Activated CD4-positive, alpha-beta memory T cell treated with anti-CD3 and anti-CD28 coated beads for 36 hours (primary cell): ENCODE data around the gene GDF2. TPM values are rescaled to one million over a fixed set of nuclear protein-coding genes. Genes with fewer than 3 reads are reported as not detected.

Experiments
- CTCF ChIA-PET: fragments of 350-600 bp; sonication (Branson Sonifier 250); formaldehyde crosslinking; loops from one replicate; lab custom pipeline; 2021; ENCODE audit warnings: antibody characterized with exemption, inconsistent platforms; lab: Charles Lee
- POLR2A ChIA-PET: fragments of 350-600 bp; sonication (Branson Sonifier 250); formaldehyde crosslinking; loops from one replicate; lab custom pipeline; 2021; ENCODE audit warnings: antibody characterized with exemption; lab: Charles Lee
- DNase-seq: peaks from one replicate; pipeline ENCODE4 v3.0.0-alpha.2; 2020
- H3K27ac Mint-ChIP-seq: one replicate; pipeline ENCODE4 v1.8.0; 2021; ENCODE audit warnings: mixed read lengths
- H3K27me3 Mint-ChIP-seq: one replicate; pipeline ENCODE4 v1.8.0; 2021; ENCODE audit warnings: mixed read lengths
- H3K36me3 Mint-ChIP-seq: one replicate; pipeline ENCODE4 v1.8.0; 2021; ENCODE audit warnings: mixed read lengths
- H3K4me1 Mint-ChIP-seq: one replicate; pipeline ENCODE4 v1.8.0; 2021; ENCODE audit warnings: low read depth, mixed read lengths
- H3K4me3 Mint-ChIP-seq: one replicate; pipeline ENCODE4 v1.8.0; 2021; ENCODE audit warnings: mild to moderate bottlenecking, mixed read lengths
- H3K9me3 Mint-ChIP-seq: one replicate; pipeline ENCODE4 v1.8.0; 2021; ENCODE audit warnings: mixed read lengths
- intact Hi-C: fragments of 100-400 bp; cut with micrococcal nuclease; formaldehyde crosslinking; loops from one replicate; pipeline ENCODE4 v1.15.1; 2023
- total RNA-seq, 2 experiments: library from RNA; stranded (reverse); gene quantifications; one replicate each; pipeline ENCODE4 v1.2.3, GENCODE V29; 2021

The GDF2 gene
- total RNA-seq, 2 experiments from 2014 or later = not detected

DNA sequence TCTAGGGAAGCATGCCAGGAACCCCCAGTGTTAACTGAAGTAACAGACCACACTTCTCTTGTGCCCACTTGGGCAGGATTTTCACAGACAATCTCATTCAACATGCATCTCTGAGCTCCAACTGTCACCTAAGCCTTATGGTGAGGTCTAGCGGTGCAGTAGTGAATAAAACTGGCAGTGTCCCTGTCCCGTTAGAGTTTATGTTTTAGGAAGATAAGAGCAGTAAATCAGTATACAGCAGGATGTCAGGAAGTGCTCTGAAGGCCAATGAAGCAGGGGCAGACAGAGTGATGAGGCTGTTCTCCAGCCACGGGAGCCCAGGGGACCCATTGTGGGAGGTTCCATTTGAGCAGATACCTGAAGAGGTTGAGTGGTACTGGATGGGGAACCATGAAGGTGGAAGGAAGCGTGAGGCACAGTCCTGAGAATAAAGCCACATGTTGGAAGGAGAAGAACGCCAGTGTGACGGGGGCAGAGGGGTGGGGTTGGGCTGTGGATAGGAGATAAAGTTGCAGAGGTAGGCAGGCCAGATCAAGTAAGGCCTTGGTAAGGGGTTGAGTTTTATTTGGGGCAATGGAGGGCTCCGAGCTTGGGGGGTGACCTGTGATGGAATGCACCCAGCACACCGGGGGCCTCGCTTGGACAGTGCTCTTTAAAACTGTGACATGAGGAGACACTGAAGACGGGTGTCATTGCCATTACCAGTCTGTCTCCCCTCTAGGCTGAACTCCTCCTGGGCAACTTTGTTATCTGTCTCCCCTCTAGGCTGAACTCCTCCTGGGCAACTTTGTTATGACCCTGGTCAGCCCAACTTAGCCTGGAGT lies 15.7 kb upstream of the GDF2 start:
- no peaks in the 10 kb centered on the region for H3K36me3 Mint-ChIP-seq
- H3K4me3 Mint-ChIP-seq = no peak overlapping the region
- no peaks in the 10 kb centered on the region for H3K27me3 Mint-ChIP-seq
- no peak overlapping the region for H3K27ac Mint-ChIP-seq
- no peak for DNase-seq
- ChIA-PET POLR2A (no interaction called here), CTCF (interaction anchor here (2.2 to 9.8 kb wide), 2 partner anchors 258 to 259 kb away, joined by 17 to 369 read pairs; no protein-coding TSS in a partner anchor)
- H3K9me3 Mint-ChIP-seq = no peaks in the 10 kb centered on the region
- H3K4me1 Mint-ChIP-seq = peaks cover 16% of the 10 kb centered on the region
- intact Hi-C loops = no loop called here

DNA sequence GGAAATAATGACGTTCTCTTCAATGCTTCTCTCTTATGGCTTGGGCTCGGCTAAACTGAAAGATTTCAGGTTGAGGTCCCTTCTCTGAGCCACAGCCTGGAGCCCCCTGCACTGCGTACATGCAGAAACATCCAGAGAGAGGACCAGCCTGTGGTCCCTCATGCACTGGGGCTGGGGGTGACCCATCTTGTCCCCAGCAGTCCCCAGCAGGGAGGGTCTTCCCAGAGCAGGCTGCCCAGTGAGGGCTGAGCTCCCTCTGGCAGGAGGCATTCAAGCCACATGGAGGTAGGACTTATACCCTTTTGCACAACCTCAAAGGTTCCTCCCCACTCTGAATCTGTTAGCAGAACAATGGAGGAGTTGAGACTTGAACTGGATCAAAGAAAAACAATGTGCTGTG lies 14.9 kb upstream of the GDF2 start:
- ChIA-PET CTCF (interaction anchor here (1.2 to 9.8 kb wide), 2 partner anchors 33 to 259 kb away, joined by 4 to 369 read pairs; no protein-coding TSS in a partner anchor), POLR2A (no interaction called here)
- DNase-seq = no peak
- Mint-ChIP-seq H3K36me3 (no peaks in the 10 kb centered on the region), H3K9me3 (no peaks in the 10 kb centered on the region), H3K27ac (no peak overlapping the region), H3K27me3 (no peaks in the 10 kb centered on the region), H3K4me3 (no peak overlapping the region), H3K4me1 (peaks cover 24% of the 10 kb centered on the region)
- intact Hi-C loops = no loop called here

DNA sequence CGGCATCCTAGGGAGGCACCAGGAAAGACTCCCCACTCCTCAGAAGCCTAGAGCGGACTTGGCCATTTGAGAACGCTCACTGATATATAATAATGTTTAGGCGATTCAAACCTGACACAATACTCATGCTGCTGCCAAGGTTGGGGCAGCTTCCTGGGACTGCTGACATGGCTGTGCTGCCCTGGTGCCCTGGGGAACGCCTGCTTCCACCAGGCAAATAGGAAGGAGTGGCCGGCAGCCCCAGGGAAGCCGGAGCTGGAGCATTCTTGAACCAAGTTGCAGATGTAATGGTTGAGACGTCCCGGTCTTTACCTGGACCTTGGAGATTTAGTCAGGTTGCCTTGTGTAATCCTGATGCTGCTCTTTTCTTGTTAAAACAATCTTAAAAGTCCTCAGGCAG lies 13.5 kb upstream of the GDF2 start:
- ChIA-PET CTCF (interaction anchor here (9.8 kb wide), 1 partner anchor 260 kb away, joined by 369 read pairs; no protein-coding TSS in a partner anchor), POLR2A (no interaction called here)
- intact Hi-C loops = no loop called here
- Mint-ChIP-seq H3K4me1 (peaks cover 24% of the 10 kb centered on the region), H3K36me3 (no peaks in the 10 kb centered on the region), H3K27me3 (no peaks in the 10 kb centered on the region), H3K9me3 (no peaks in the 10 kb centered on the region), H3K27ac (no peak overlapping the region), H3K4me3 (no peak overlapping the region)
- DNase-seq = no peak

DNA sequence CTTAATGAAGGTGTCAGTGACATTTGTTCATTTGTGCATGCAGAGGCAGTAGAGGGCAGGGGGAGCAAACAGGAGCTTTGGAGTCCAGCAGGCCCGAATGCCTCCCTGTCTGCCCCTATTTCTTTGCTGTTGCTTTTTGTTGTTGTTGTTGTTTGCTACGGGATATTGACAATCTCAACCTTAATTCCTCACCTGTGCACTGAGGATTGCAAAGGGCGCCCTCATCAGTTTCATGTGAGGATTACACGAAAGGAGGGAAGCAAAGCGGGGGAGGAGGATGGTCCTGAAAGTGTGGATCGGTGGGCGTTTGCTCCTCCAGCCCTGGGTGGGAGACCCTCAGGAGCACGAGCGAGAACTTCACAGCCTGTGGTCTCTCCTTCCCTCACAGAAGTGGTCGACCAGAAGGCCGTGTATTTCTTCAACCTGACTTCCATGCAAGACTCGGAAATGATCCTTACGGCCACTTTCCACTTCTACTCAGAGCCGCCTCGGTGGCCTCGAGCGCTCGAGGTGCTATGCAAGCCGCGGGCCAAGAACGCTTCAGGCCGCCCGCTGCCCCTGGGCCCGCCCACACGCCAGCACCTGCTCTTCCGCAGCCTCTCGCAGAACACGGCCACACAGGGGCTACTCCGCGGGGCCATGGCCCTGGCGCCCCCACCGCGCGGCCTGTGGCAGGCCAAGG lies 12.7 kb upstream of the GDF2 start:
- no peak overlapping the region for H3K27ac Mint-ChIP-seq
- H3K36me3 Mint-ChIP-seq = no peaks in the 10 kb centered on the region
- no peaks in the 10 kb centered on the region for H3K9me3 Mint-ChIP-seq
- intact Hi-C loops = loop anchor here (5.0 kb wide), 1 partner anchor 142 kb away; no protein-coding TSS in a partner anchor
- ChIA-PET POLR2A (no interaction called here), CTCF (interaction anchor here (4.9 to 9.8 kb wide), 2 partner anchors 261 to 284 kb away, joined by 85 to 369 read pairs; no protein-coding TSS in a partner anchor)
- H3K4me3 Mint-ChIP-seq = no peak overlapping the region
- DNase-seq = peak; percentile 46
- H3K4me1 Mint-ChIP-seq = peaks cover 24% of the 10 kb centered on the region
- H3K27me3 Mint-ChIP-seq = no peaks in the 10 kb centered on the region

DNA sequence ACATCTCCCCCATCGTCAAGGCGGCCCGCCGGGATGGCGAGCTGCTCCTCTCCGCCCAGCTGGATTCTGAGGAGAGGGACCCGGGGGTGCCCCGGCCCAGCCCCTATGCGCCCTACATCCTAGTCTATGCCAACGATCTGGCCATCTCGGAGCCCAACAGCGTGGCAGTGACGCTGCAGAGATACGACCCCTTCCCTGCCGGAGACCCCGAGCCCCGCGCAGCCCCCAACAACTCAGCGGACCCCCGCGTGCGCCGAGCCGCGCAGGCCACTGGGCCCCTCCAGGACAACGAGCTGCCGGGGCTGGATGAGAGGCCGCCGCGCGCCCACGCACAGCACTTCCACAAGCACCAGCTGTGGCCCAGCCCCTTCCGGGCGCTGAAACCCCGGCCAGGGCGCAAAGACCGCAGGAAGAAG lies 12.2 kb upstream of the GDF2 start:
- no peak overlapping the region for H3K4me3 Mint-ChIP-seq
- H3K27ac Mint-ChIP-seq = no peak overlapping the region
- intact Hi-C loops = loop anchor here (5.0 kb wide), 1 partner anchor 143 kb away; no protein-coding TSS in a partner anchor
- H3K4me1 Mint-ChIP-seq = peaks cover 24% of the 10 kb centered on the region
- ChIA-PET POLR2A (no interaction called here), CTCF (interaction anchor here (4.9 to 9.8 kb wide), 2 partner anchors 262 to 284 kb away, joined by 85 to 369 read pairs; no protein-coding TSS in a partner anchor)
- no peaks in the 10 kb centered on the region for H3K36me3 Mint-ChIP-seq
- H3K27me3 Mint-ChIP-seq = no peaks in the 10 kb centered on the region
- DNase-seq = no peak
- no peaks in the 10 kb centered on the region for H3K9me3 Mint-ChIP-seq

DNA sequence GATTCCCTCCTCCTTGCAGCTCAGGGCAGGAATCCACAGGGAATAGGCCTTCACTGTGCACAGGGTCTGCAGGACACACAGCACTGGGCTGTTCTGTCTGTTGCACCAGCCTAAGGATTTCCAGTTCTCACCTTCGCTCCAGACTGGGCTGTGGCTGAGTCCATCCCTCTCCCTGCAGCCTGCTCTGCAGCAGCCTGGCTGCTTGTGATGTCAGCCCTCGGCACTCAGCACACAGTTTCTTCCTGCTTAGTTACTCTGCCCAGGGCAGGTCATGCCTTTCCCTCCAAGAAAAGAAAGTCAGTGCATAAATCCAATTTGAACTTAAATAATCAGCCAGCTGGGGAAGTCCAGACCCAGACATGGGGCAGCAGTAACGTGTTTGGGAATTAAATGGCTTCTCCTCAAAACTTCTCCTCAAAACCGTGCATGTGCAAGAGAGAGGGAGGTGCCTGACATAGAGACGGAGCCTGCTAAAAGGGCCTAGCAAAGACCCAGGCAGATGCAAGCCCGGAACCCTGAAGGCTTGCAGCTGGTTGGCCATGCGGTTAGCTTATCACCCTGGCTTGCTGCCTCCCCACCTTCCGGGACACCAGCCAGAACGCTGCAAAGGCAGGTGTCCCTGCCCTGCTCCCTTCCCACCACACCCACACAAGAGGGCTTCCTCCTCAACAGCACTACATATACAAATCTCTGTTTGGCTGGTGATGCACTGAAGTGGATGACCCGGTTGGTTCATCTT lies 10.9 kb upstream of the GDF2 start:
- intact Hi-C loops = loop anchor here (5.0 kb wide), 1 partner anchor 144 kb away; no protein-coding TSS in a partner anchor
- Mint-ChIP-seq H3K36me3 (no peaks in the 10 kb centered on the region), H3K4me1 (peaks cover 24% of the 10 kb centered on the region), H3K4me3 (peak overlapping the region; percentile 13), H3K27ac (peak overlapping the region; percentile 51), H3K27me3 (no peaks in the 10 kb centered on the region), H3K9me3 (no peaks in the 10 kb centered on the region)
- CTCF ChIA-PET = interaction anchor here (0.6 to 9.8 kb wide), 33 partner anchors 9 to 318 kb away, joined by 3 to 369 read pairs (median 4); partner anchors contain the start of gene GDF10
- POLR2A ChIA-PET = interaction anchor here (1.0 kb wide), 1 partner anchor 264 kb away, joined by 7 read pairs; no protein-coding TSS in a partner anchor
- DNase-seq = peak; percentile 57

DNA sequence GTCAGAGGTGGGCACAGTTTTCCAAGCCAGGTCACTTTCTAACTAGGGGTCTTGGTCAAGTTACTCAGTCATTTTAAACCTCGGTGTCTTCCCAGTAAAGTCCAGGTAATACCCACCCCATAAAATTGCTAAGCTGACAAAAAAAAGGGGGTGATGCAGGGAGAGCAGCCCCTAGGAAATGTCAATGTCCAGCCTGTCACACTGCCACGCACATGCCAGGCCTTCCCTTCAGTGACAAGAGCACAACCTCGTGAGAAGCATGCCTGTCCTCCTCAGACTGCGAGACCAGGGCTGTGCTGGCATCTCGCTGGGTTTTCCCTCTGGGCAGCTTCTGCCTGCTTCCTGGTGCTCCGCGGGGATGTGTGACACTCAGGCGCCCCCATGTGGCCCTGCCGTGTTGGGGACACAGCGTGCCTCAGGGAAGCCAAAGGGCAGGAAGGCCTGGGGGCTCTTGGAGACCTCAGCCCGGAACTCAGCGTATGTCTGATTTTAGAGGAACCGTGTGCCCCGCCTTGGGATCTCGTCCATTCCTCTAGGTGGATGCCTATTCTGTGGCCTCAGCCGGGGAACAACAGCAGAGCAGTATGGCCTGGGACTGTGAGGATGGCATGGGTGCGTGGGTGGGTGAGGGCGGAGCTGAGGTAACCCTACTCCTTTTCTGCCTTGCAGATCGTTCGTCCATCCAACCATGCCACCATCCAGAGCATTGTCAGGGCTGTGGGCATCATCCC lies 10.2 kb upstream of the GDF2 start:
- H3K9me3 Mint-ChIP-seq = no peaks in the 10 kb centered on the region
- POLR2A ChIA-PET = interaction anchor here (1.0 kb wide), 1 partner anchor 264 kb away, joined by 7 read pairs; no protein-coding TSS in a partner anchor
- intact Hi-C loops = loop anchor here (1.0 to 5.0 kb wide), 4 partner anchors 52 to 288 kb away; no protein-coding TSS in a partner anchor
- no peak overlapping the region for H3K4me3 Mint-ChIP-seq
- peak overlapping the region; percentile 51 for H3K27ac Mint-ChIP-seq
- no peaks in the 10 kb centered on the region for H3K36me3 Mint-ChIP-seq
- CTCF ChIA-PET = interaction anchor here (0.6 to 9.8 kb wide), 33 partner anchors 9 to 319 kb away, joined by 3 to 369 read pairs (median 4); partner anchors contain the start of gene GDF10
- no peaks in the 10 kb centered on the region for H3K27me3 Mint-ChIP-seq
- peak; percentile 91 for DNase-seq
- peaks cover 22% of the 10 kb centered on the region for H3K4me1 Mint-ChIP-seq

DNA sequence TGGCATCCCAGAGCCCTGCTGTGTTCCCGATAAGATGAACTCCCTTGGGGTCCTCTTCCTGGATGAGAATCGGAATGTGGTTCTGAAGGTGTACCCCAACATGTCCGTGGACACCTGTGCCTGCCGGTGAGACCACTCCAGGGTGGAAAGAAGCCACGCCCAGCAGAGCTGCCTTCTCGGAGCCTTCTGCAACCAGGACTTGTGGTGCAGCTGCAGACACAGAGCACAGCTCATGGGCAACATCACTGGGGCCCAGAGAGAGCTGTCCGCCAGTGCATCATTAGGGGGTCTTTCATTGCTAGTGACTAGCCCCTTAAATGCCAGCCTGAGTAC lies 9.6 kb upstream of the GDF2 start:
- no peaks in the 10 kb centered on the region for H3K27me3 Mint-ChIP-seq
- H3K36me3 Mint-ChIP-seq = no peaks in the 10 kb centered on the region
- H3K4me1 Mint-ChIP-seq = peaks cover 22% of the 10 kb centered on the region
- intact Hi-C loops = loop anchor here (1.0 to 5.0 kb wide), 4 partner anchors 52 to 288 kb away; no protein-coding TSS in a partner anchor
- ChIA-PET CTCF (interaction anchor here (0.9 to 9.8 kb wide), 12 partner anchors 10 to 287 kb away, joined by 3 to 369 read pairs (median 4); no protein-coding TSS in a partner anchor), POLR2A (no interaction called here)
- no peak overlapping the region for H3K27ac Mint-ChIP-seq
- no peak overlapping the region for H3K4me3 Mint-ChIP-seq
- DNase-seq = no peak
- H3K9me3 Mint-ChIP-seq = no peaks in the 10 kb centered on the region

DNA sequence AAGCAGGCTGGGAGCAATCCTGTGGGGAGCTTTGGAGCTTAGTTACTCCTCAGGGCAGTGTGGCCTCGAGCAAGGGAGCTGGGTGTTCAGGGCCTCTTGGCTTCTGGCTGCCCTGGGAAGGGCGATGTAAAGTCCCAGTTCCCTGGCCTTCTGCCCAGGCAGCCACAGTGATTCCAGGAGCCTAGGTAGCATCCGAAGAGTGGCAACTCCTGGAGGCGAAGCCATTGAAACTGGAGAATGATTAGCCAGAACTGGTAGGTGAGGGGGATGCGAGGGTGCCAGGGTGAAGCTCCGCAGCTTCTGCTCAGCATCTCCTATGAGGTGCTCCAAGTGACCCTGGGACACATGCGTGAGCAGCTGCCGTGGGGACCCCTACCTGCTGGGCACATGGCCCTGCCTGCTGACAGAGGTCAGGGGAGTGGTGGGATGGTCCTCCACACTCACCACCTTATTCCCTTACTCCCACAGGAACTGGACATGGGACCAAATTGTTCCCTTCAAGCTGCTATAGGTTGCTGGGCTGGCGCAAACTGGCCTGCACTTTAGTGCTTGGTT lies 7.8 kb upstream of the GDF2 start:
- ChIA-PET CTCF (interaction anchor here (0.8 to 9.8 kb wide), 4 partner anchors 12 to 307 kb away, joined by 3 to 369 read pairs (median 50); no protein-coding TSS in a partner anchor), POLR2A (no interaction called here)
- H3K36me3 Mint-ChIP-seq = no peaks in the 10 kb centered on the region
- no peaks in the 10 kb centered on the region for H3K9me3 Mint-ChIP-seq
- peaks cover 1% of the 10 kb centered on the region for H3K27me3 Mint-ChIP-seq
- H3K4me3 Mint-ChIP-seq = no peak overlapping the region
- no peak for DNase-seq
- peaks cover 20% of the 10 kb centered on the region for H3K4me1 Mint-ChIP-seq
- intact Hi-C loops = loop anchor here (5.0 kb wide), 1 partner anchor 147 kb away; no protein-coding TSS in a partner anchor
- H3K27ac Mint-ChIP-seq = no peak overlapping the region

DNA sequence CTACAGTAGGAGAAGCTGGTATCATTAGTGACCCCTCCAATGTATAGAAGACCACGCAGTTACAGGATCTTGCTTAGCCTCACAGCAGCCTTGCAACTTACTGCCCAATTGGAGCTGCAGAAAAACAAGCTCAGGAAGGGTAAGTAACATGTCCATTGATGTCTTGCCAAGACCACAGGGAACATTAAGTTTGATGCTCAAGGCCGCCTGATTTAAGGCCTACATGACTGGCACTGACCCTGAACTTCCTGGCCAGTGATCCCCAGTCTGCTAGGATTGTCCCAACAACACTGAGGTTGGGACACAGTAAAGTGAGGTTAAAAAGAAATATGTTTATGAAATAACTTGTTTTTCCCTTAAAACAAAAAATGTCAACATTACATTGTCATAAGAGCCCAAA lies 6.8 kb upstream of the GDF2 start:
- Mint-ChIP-seq H3K27me3 (peaks cover 1% of the 10 kb centered on the region), H3K36me3 (no peaks in the 10 kb centered on the region), H3K4me1 (peaks cover 18% of the 10 kb centered on the region), H3K9me3 (no peaks in the 10 kb centered on the region), H3K4me3 (no peak overlapping the region), H3K27ac (no peak overlapping the region)
- intact Hi-C loops = no loop called here
- CTCF ChIA-PET = interaction anchor here (0.8 to 9.8 kb wide), 3 partner anchors 267 to 308 kb away, joined by 3 to 369 read pairs (median 3); no protein-coding TSS in a partner anchor
- DNase-seq = no peak
- POLR2A ChIA-PET = no interaction called here
